Measurements from ENCODE around the gene MCRS1. TPM values are rescaled to one million over a fixed set of nuclear protein-coding genes. Genes with fewer than 3 reads are reported as not detected.

The MCRS1 gene
- polyA plus RNA-seq, 3 donors = 50.3 to 88.8 (median 52.3) TPM

DNA sequence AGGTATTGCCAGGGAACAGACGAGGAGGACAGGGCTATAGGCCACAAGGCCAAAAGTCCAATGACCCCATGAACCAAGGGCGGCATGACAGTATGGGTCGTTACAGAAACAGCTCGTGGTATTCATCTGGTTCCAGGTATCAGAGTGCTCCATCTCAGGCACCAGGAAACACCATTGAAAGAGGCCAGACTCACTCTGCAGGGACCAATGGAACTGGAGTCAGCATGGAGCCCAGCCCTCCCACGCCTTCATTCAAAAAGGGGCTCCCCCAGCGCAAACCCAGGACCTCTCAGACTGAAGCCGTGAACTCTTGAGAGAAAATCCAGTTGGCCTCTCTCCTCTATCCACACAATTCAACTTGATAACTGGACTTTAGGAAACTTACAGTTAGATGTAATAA is 42.0 kb downstream of the MCRS1 start:
- H3K9me3 Mint-ChIP-seq = no peaks in the 10 kb centered on the region
- WGBS (ENCODE audit: insufficient coverage) = 100% methylated on average over 5 of the region's 7 CpGs
- peaks cover 4% of the 10 kb centered on the region for H3K4me1 Mint-ChIP-seq
- H3K27ac ChIP-seq (ENCODE audit: low read depth in 1 of 2, low read length in 2 of 2) = no peak overlapping the region
- H3K4me3 Mint-ChIP-seq = no peak overlapping the region
- H3K4me3 ChIP-seq (replicated peaks in 1 of 3; ENCODE audit: low read depth in 2 of 3, low read length in 3 of 3) = no peak overlapping the region
- H3K9me3 ChIP-seq (replicated peaks in 1 of 2; ENCODE audit: control insufficient read depth in 1 of 2, insufficient read depth in 1 of 2, low read length in 2 of 2) = no peaks in the 10 kb centered on the region
- peaks cover 6 to 17% of the 10 kb centered on the region in 2 donors for H3K36me3 ChIP-seq (replicated peaks in 1 of 2; ENCODE audit: control insufficient read depth in 1 of 2, insufficient read depth in 2 of 2, low read length in 2 of 2)
- no peaks in the 10 kb centered on the region for H3K79me2 ChIP-seq (ENCODE audit: insufficient read depth, low read length)
- H2AFZ ChIP-seq (ENCODE audit: insufficient read depth, low read depth, low read length, poor library complexity, severe bottlenecking) = no peak overlapping the region
- no peaks in the 10 kb centered on the region for H3K27me3 Mint-ChIP-seq (ENCODE audit: low read depth in 3 of 3)
- no peak for DNase-seq
- peaks cover 14 to 20% of the 10 kb centered on the region in 2 donors for H3K36me3 Mint-ChIP-seq
- H4K20me1 ChIP-seq (ENCODE audit: insufficient read depth, low read length) = no peaks in the 10 kb centered on the region
- H3K27me3 ChIP-seq (ENCODE audit: control insufficient read depth in 2 of 2, insufficient read depth in 2 of 2, low read length in 2 of 2) = no peaks in the 10 kb centered on the region
- H3K27ac Mint-ChIP-seq = no peak overlapping the region
- H3K9ac ChIP-seq (ENCODE audit: insufficient read depth, low read length, poor library complexity, severe bottlenecking) = no peak overlapping the region
- peaks cover 7 to 10% of the 10 kb centered on the region in 2 donors for H3K4me1 ChIP-seq (ENCODE audit: control insufficient read depth in 1 of 2, insufficient read depth in 2 of 2, low read length in 2 of 2)
- TF ChIP-seq, protein P1, sequence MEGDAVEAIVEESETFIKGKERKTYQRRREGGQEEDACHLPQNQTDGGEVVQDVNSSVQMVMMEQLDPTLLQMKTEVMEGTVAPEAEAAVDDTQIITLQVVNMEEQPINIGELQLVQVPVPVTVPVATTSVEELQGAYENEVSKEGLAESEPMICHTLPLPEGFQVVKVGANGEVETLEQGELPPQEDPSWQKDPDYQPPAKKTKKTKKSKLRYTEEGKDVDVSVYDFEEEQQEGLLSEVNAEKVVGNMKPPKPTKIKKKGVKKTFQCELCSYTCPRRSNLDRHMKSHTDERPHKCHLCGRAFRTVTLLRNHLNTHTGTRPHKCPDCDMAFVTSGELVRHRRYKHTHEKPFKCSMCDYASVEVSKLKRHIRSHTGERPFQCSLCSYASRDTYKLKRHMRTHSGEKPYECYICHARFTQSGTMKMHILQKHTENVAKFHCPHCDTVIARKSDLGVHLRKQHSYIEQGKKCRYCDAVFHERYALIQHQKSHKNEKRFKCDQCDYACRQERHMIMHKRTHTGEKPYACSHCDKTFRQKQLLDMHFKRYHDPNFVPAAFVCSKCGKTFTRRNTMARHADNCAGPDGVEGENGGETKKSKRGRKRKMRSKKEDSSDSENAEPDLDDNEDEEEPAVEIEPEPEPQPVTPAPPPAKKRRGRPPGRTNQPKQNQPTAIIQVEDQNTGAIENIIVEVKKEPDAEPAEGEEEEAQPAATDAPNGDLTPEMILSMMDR (IDR thresholded peaks at IDR 0.05) = no peak
- intact Hi-C loops (cut with micrococcal nuclease) = no loop called here
- no peak overlapping the region for H3K4me2 ChIP-seq (replicated peaks; ENCODE audit: extremely low read depth, low read length, poor library complexity, severe bottlenecking)

DNA sequence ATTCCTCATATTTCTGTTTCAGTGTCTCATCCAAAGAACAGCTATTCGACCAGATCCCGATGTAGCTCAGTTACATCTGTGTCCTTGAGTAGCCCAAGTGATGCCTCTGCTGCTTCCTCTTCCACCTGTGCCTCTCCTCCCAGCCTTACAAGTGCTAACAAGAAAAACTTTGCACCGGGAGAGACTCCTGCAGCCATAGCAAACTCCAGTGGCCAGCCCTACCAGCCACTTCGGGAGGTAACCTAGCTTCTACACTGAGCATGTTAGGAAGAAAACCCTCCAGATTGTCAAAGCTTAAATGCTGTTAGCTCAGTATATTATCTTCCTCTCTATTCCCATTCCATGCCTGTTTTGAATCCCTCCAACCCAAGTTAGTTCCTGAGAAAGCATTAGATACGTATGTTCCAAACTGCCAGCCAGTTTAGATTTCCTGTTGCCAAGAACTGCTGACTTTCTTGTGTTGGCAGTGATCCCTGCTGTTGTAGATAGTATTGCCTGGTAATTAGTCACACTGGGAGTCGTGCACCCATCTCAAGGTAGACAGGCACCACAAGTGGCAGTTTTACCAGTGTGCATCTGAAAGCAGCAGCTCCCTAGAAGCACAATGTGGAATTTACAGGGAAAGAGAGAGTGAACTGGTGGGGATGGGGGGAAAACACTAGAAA is 43.1 kb downstream of the MCRS1 start:
- peaks cover 6 to 8% of the 10 kb centered on the region in 2 donors for H3K4me1 ChIP-seq (ENCODE audit: control insufficient read depth in 1 of 2, insufficient read depth in 2 of 2, low read length in 2 of 2)
- no peaks in the 10 kb centered on the region for H3K9me3 ChIP-seq (replicated peaks in 1 of 2; ENCODE audit: control insufficient read depth in 1 of 2, insufficient read depth in 1 of 2, low read length in 2 of 2)
- H3K27me3 ChIP-seq (ENCODE audit: control insufficient read depth in 2 of 2, insufficient read depth in 2 of 2, low read length in 2 of 2) = no peaks in the 10 kb centered on the region
- no peaks in the 10 kb centered on the region for H3K27me3 Mint-ChIP-seq (ENCODE audit: low read depth in 3 of 3)
- no peaks in the 10 kb centered on the region for H4K20me1 ChIP-seq (ENCODE audit: insufficient read depth, low read length)
- TF ChIP-seq, protein P1 (IDR thresholded peaks at IDR 0.05) = no peak
- H3K27ac Mint-ChIP-seq = no peak overlapping the region
- no peaks in the 10 kb centered on the region for H3K79me2 ChIP-seq (ENCODE audit: insufficient read depth, low read length)
- H3K36me3 ChIP-seq (replicated peaks in 1 of 2; ENCODE audit: control insufficient read depth in 1 of 2, insufficient read depth in 2 of 2, low read length in 2 of 2) = peaks cover 6 to 17% of the 10 kb centered on the region in 2 donors
- H3K4me3 Mint-ChIP-seq = no peak overlapping the region
- no peak overlapping the region for H2AFZ ChIP-seq (ENCODE audit: insufficient read depth, low read depth, low read length, poor library complexity, severe bottlenecking)
- intact Hi-C loops (cut with micrococcal nuclease) = no loop called here
- peaks cover 14 to 23% of the 10 kb centered on the region in 2 donors for H3K36me3 Mint-ChIP-seq
- no peak for DNase-seq
- no peak overlapping the region for H3K4me3 ChIP-seq (replicated peaks in 1 of 3; ENCODE audit: low read depth in 2 of 3, low read length in 3 of 3)
- no peak overlapping the region for H3K9ac ChIP-seq (ENCODE audit: insufficient read depth, low read length, poor library complexity, severe bottlenecking)
- no peak overlapping the region for H3K27ac ChIP-seq (ENCODE audit: low read depth in 1 of 2, low read length in 2 of 2)
- H3K4me2 ChIP-seq (replicated peaks; ENCODE audit: extremely low read depth, low read length, poor library complexity, severe bottlenecking) = no peak overlapping the region
- H3K9me3 Mint-ChIP-seq = no peaks in the 10 kb centered on the region
- peaks cover 4% of the 10 kb centered on the region for H3K4me1 Mint-ChIP-seq
- WGBS (ENCODE audit: insufficient coverage) = 91% methylated on average over 5 of the region's 6 CpGs
